GM23338 (cell line): ENCODE measurements around the gene FBF1. TPM values are rescaled to one million over a fixed set of nuclear protein-coding genes. Genes with fewer than 3 reads are reported as not detected.
A peak's percentile ranks its signal among the peaks of the same experiment; 100 is the strongest.

Experiments used
- ATAC-seq: fragments of 200-7000 bp; cut with Tn5 transposase; 3 replicates; pipeline ENCODE4 v1.9.1; 2020
- DNase-seq: peaks from one replicate; pipeline ENCODE4 v3.0.0-alpha.2; 2015; ENCODE audit warnings: low spot score
- H2AFZ ChIP-seq: fragments of 200-600 bp; sonication (generic); 2 replicates; pipeline ENCODE4 v1.8.0; 2016; ENCODE audit warnings: antibody characterized with exemption, mild to moderate bottlenecking, moderate library complexity
- H3F3A ChIP-seq: fragments of 200-600 bp; sonication (generic); replicated peaks from 2 replicates; pipeline ENCODE4 v1.8.0; 2017; ENCODE audit warnings: antibody characterized with exemption, mixed run types, low read depth
- H3K27ac ChIP-seq: fragments of 200-600 bp; sonication (generic); 2 replicates; pipeline ENCODE4 v1.6.1; 2016; ENCODE audit warnings: low read depth
- H3K27me3 ChIP-seq: fragments of 200-600 bp; sonication (generic); 2 replicates; pipeline ENCODE4 v1.8.0; 2016; ENCODE audit warnings: mild to moderate bottlenecking, mixed run types, moderate library complexity; ENCODE audit not compliant: insufficient read depth
- H3K36me3 ChIP-seq: fragments of 200-600 bp; sonication (generic); 2 replicates; pipeline ENCODE4 v1.8.0; 2016; ENCODE audit warnings: mild to moderate bottlenecking; ENCODE audit not compliant: insufficient read depth
- H3K4me1 ChIP-seq: fragments of 200-600 bp; sonication (generic); 2 replicates; pipeline ENCODE4 v1.8.0; 2016; ENCODE audit warnings: mild to moderate bottlenecking, moderate library complexity; ENCODE audit not compliant: insufficient read depth
- H3K4me2 ChIP-seq: fragments of 200-600 bp; sonication (generic); 2 replicates; pipeline ENCODE4 v1.7.1; 2017; ENCODE audit warnings: mixed run types
- H3K4me3 ChIP-seq: fragments of 200-600 bp; sonication (generic); 2 replicates; pipeline ENCODE4 v1.6.1; 2016; ENCODE audit warnings: mixed run types
- H3K79me2 ChIP-seq: fragments of 200-600 bp; sonication (generic); replicated peaks from 2 replicates; pipeline ENCODE4 v1.8.0; 2017; ENCODE audit warnings: mild to moderate bottlenecking; ENCODE audit not compliant: insufficient read depth
- H3K9me2 ChIP-seq: fragments of 200-600 bp; sonication (generic); 2 replicates; pipeline ENCODE4 v1.8.0; 2017; ENCODE audit not compliant: insufficient read depth
- H4K20me1 ChIP-seq: fragments of 200-600 bp; sonication (generic); replicated peaks from 2 replicates; pipeline ENCODE4 v1.8.0; 2017; ENCODE audit warnings: mild to moderate bottlenecking; ENCODE audit not compliant: insufficient read depth
- H3K27ac Mint-ChIP-seq: 2 replicates; pipeline ENCODE4 v1.8.0; 2020; ENCODE audit warnings: inconsistent platforms, mild to moderate bottlenecking, moderate library complexity, mixed read lengths
- H3K27me3 Mint-ChIP-seq: 3 replicates; pipeline ENCODE4 v1.8.0; 2022; ENCODE audit warnings: low read depth, mild to moderate bottlenecking, moderate library complexity, mixed read lengths, inconsistent platforms; ENCODE audit not compliant: insufficient read depth, poor library complexity
- H3K36me3 Mint-ChIP-seq: 3 replicates; pipeline ENCODE4 v1.8.0; 2021; ENCODE audit warnings: low read depth, mild to moderate bottlenecking, inconsistent platforms, moderate library complexity, mixed read lengths
- H3K4me1 Mint-ChIP-seq: 3 replicates; pipeline ENCODE4 v1.8.0; 2020; ENCODE audit warnings: mild to moderate bottlenecking, inconsistent platforms, mixed read lengths
- H3K4me3 Mint-ChIP-seq: 3 replicates; pipeline ENCODE4 v1.8.0; 2021; ENCODE audit warnings: moderate library complexity, mild to moderate bottlenecking, inconsistent platforms, mixed read lengths
- H3K9me3 Mint-ChIP-seq: 3 replicates; pipeline ENCODE4 v1.8.0; 2020; ENCODE audit warnings: moderate library complexity, mild to moderate bottlenecking, inconsistent platforms, mixed read lengths
- CREB1 ChIP-seq: fragments of 250-450 bp; sonication (Bioruptor Pico); IDR thresholded peaks from 2 replicates; pipeline ENCODE4 v1.5.0; 2020; ENCODE audit warnings: low read depth, mild to moderate bottlenecking, moderate library complexity
- ETS1 ChIP-seq: IDR thresholded peaks from 2 replicates; pipeline ENCODE4 v1.6.1; 2016; ENCODE audit warnings: antibody characterized with exemption
- EZH2 ChIP-seq: fragments of 200-600 bp; sonication (generic); IDR thresholded peaks from one replicate; pipeline ENCODE4 v1.8.0; 2017; ENCODE audit warnings: antibody characterized with exemption, mild to moderate bottlenecking, low read depth; ENCODE audit not compliant: unreplicated experiment
- EZH2phosphoT487 ChIP-seq: fragments of 200-600 bp; sonication (generic); IDR thresholded peaks from one replicate; pipeline ENCODE4 v1.8.1; 2018; ENCODE audit warnings: antibody characterized with exemption; ENCODE audit not compliant: unreplicated experiment
- JUNB ChIP-seq: IDR thresholded peaks from one replicate; pipeline ENCODE4 v1.6.1; 2016; ENCODE audit warnings: antibody characterized with exemption; ENCODE audit not compliant: unreplicated experiment
- NANOG ChIP-seq: IDR thresholded peaks from 2 replicates; pipeline ENCODE4 v1.6.1; 2016; ENCODE audit warnings: antibody characterized with exemption, borderline replicate concordance
- STAT1 ChIP-seq: IDR thresholded peaks from one replicate; pipeline ENCODE4 v1.6.1; 2016; ENCODE audit warnings: antibody characterized with exemption; ENCODE audit not compliant: unreplicated experiment
- ZNF114 ChIP-seq: fragments of 250-450 bp; sonication (Bioruptor Pico); IDR thresholded peaks from 2 replicates; pipeline ENCODE4 v1.5.0; 2020; ENCODE audit warnings: mild to moderate bottlenecking, moderate library complexity
- ZNF331 ChIP-seq: fragments of 250-450 bp; sonication (Bioruptor Pico); IDR thresholded peaks from 2 replicates; pipeline ENCODE4 v1.5.0; 2020; ENCODE audit warnings: low read depth, mild to moderate bottlenecking, moderate library complexity
- ZNF462 ChIP-seq: fragments of 250-450 bp; sonication (Bioruptor Pico); IDR thresholded peaks from 2 replicates; pipeline ENCODE4 v1.5.0; 2020; ENCODE audit warnings: mild to moderate bottlenecking, moderate library complexity
- polyA plus RNA-seq: library from polyadenylated mRNA; unstranded; fragments of >200 nt; fragmentation: Nextera tagmentation; extraction: Ambion mirVana; gene quantifications from 2 replicates; pipeline ENCODE4 v1.2.1, GENCODE V29; 2016
- total RNA-seq: library from RNA; depleted of rRNA; stranded (reverse); fragments of >200 nt; shearing (Covaris generic); gene quantifications from 2 replicates; pipeline ENCODE4 v1.2.3, GENCODE V29; 2014

The FBF1 gene
- total and polyA plus RNA-seq, 2 experiments from 2014 or later = 8.8 to 11.8 TPM

- peaks cover 10% of the 10 kb centered on the region; the same call in 2 of the 3 replicates for H3K36me3 Mint-ChIP-seq
- Histone ChIP-seq H3K27me3 (no peaks in the 10 kb centered on the region), H2AFZ (no peak overlapping the region), H3K36me3 (no peaks in the 10 kb centered on the region), H3K9me2 (no peaks in the 10 kb centered on the region), H3F3A (peaks cover 15% of the 10 kb centered on the region), H3K4me2 (no peak overlapping the region), H3K4me1 (peaks cover 17% of the 10 kb centered on the region; the same call in 1 of the 2 replicates), H3K27ac (0 out of 2 replicates have a peak overlapping the region, but pooled peaks have one; percentile 39), H4K20me1 (no peaks in the 10 kb centered on the region), H3K79me2 (no peaks in the 10 kb centered on the region), H3K4me3 (no peak overlapping the region)
- no peak for ATAC-seq
- peaks cover 8% of the 10 kb centered on the region for H3K27me3 Mint-ChIP-seq
- DNase-seq = no peak
- no peak overlapping the region for H3K4me3 Mint-ChIP-seq
- H3K4me1 Mint-ChIP-seq = peaks cover 15% of the 10 kb centered on the region
- no peak for TF ChIP-seq STAT1
- TF ChIP-seq ZNF331 (CRISPR knock-in tag) = no peak
- TF ChIP-seq ETS1 = no peak
- no peak for TF ChIP-seq ZNF462 (CRISPR knock-in tag)
- no peak for TF ChIP-seq JUNB
- no peak for TF ChIP-seq CREB1 (CRISPR knock-in tag)
- TF ChIP-seq NANOG = no peak
- no peak for TF ChIP-seq ZNF114 (CRISPR knock-in tag)
- no peak for TF ChIP-seq EZH2phosphoT487
- TF ChIP-seq EZH2 = no peak
- no peak overlapping the region for H3K27ac Mint-ChIP-seq
- no peaks in the 10 kb centered on the region for H3K9me3 Mint-ChIP-seq
These were observed 1.6 kb upstream of the FBF1 start for GRCh38 chr17:75942473-75942872.
